GM12878 (cell line): ENCODE data around the gene XPO6. TPM values are rescaled to one million over a fixed set of nuclear protein-coding genes. Genes with fewer than 3 reads are reported as not detected.
A peak's percentile ranks its signal among the peaks of the same experiment; 100 is the strongest.

Experiments used
- ATAC-seq: fragments of 200-7000 bp; cut with Tn5 transposase; 3 replicates; pipeline ENCODE4 v1.9.1; 2020; ENCODE audit warnings: mild to moderate bottlenecking, moderate library complexity
- BruUV-seq: library from RNA; stranded (reverse); fragments of 400-500 nt; replicated peaks from 2 replicates; lab custom pipeline; 2021; lab: Mats Ljungman, UMichigan
- CTCF ChIA-PET: fragments of 300-600 bp; sonication (Branson Sonifier 250); formaldehyde crosslinking; extraction: SDS; loops from one replicate; lab custom pipeline; 2021; ENCODE audit warnings: inconsistent platforms; lab: Yijun Ruan, JAX
- POLR2A ChIA-PET: fragments of 350-600 bp; formaldehyde crosslinking; extraction: SDS; loops from one replicate; lab custom pipeline; 2021; ENCODE audit warnings: inconsistent platforms; lab: Charles Lee
- RAD21 ChIA-PET: fragments of 300-600 bp; sonication (Branson Sonifier 250); formaldehyde crosslinking; loops from one replicate; lab custom pipeline; 2023; ENCODE audit warnings: antibody characterized with exemption; ENCODE audit not compliant: unreplicated experiment; lab: Charles Lee
- SMC1A ChIA-PET: fragments of 300-600 bp; sonication (Branson Sonifier 250); formaldehyde crosslinking; loops from one replicate; lab custom pipeline; 2023; ENCODE audit not compliant: unreplicated experiment, uncharacterized antibody; lab: Charles Lee
- DNase-seq: peaks from one replicate; pipeline ENCODE4 v3.0.0-alpha.2; 2011; ENCODE audit warnings: low read depth, low spot score
- FAIRE-seq: peaks from 3 replicates; lab custom pipeline; 2011; peaks lifted over from hg19 to GRCh38; lab: Jason Lieb, UNC
- H2AFZ ChIP-seq: 2 replicates; pipeline ENCODE4 v1.6.0; 2011; ENCODE audit warnings: low read depth, low read length, control low read depth; ENCODE audit not compliant: control insufficient read depth
- H3K27ac ChIP-seq: 2 replicates; pipeline ENCODE4 v1.5.1; 2011; ENCODE audit warnings: control low read depth; ENCODE audit not compliant: control insufficient read depth, insufficient read depth
- H3K27me3 ChIP-seq, 2 experiments: replicated peaks in 1 of 2; 2 replicates each; pipeline versions ENCODE4 v1.6.0 to v1.6.1; 2011; ENCODE audit warnings: low read length in 1 of 2; ENCODE audit not compliant: control insufficient read depth in 2 of 2, insufficient read depth in 2 of 2
- H3K36me3 ChIP-seq, 2 experiments: 2 replicates each; pipeline ENCODE4 v1.5.1; 2011; ENCODE audit warnings: low read length in 1 of 2; ENCODE audit not compliant: control insufficient read depth in 2 of 2, insufficient read depth in 2 of 2
- H3K4me1 ChIP-seq: 2 replicates; pipeline ENCODE4 v1.6.1; 2011; ENCODE audit warnings: mild to moderate bottlenecking, low read length, moderate library complexity, mixed read lengths; ENCODE audit not compliant: control insufficient read depth, insufficient read depth
- H3K4me2 ChIP-seq: 2 replicates; pipeline ENCODE4 v1.6.0; 2011; ENCODE audit warnings: control low read depth; ENCODE audit not compliant: control insufficient read depth, insufficient read depth
- H3K4me3 ChIP-seq: fragments of 200-600 bp; sonication (generic); 2 replicates; pipeline ENCODE4 v1.5.1; 2016
- H3K79me2 ChIP-seq: 2 replicates; pipeline ENCODE4 v1.6.0; 2011; ENCODE audit warnings: low read length; ENCODE audit not compliant: control insufficient read depth, insufficient read depth
- H3K9ac ChIP-seq: 2 replicates; pipeline ENCODE4 v1.8.0; 2011; ENCODE audit warnings: low read length, control low read depth, mixed read lengths; ENCODE audit not compliant: control insufficient read depth, insufficient read depth
- H3K9me3 ChIP-seq: replicated peaks from 3 replicates; pipeline ENCODE4 v1.5.1; 2011; ENCODE audit warnings: mild to moderate bottlenecking, low read length; ENCODE audit not compliant: control insufficient read depth, insufficient read depth
- H4K20me1 ChIP-seq: 2 replicates; pipeline ENCODE4 v1.6.0; 2011; ENCODE audit not compliant: control insufficient read depth, insufficient read depth
- CTCF ChIP-seq, 3 experiments: IDR thresholded peaks in 2 of 3; conservative IDR thresholded peaks in 1 of 3; 2 replicates each; pipeline ENCODE4 v1.5.1; 2011; ENCODE audit warnings: low read depth in 3 of 3, low read length in 3 of 3, mild to moderate bottlenecking in 3 of 3, control low read depth in 2 of 3, moderate library complexity in 2 of 3, inconsistent platforms in 1 of 3, mixed read lengths in 1 of 3; ENCODE audit not compliant: control insufficient read depth in 2 of 3, insufficient read depth in 1 of 3; ENCODE audit errors: extremely low read depth in 1 of 3
- IKZF1 ChIP-seq: fragments of 450-650 bp; conservative IDR thresholded peaks from 2 replicates; pipeline ENCODE4 v1.6.1; 2017; ENCODE audit warnings: antibody characterized with exemption, mild to moderate bottlenecking
- KDM1A ChIP-seq: fragments of 200-600 bp; sonication (generic); IDR thresholded peaks from 2 replicates; pipeline ENCODE4 v1.6.1; 2016; ENCODE audit warnings: borderline replicate concordance
- NR2F1 ChIP-seq: fragments of 450-650 bp; conservative IDR thresholded peaks from 2 replicates; pipeline ENCODE4 v1.6.1; 2017; ENCODE audit warnings: mild to moderate bottlenecking
- RAD21 ChIP-seq: IDR thresholded peaks from 2 replicates; pipeline ENCODE4 v1.6.1; 2011; ENCODE audit warnings: mild to moderate bottlenecking, low read depth, low read length, moderate library complexity; ENCODE audit not compliant: insufficient read depth
- WGBS: methylation state at CpG from one replicate; pipeline ENCODE4 v1.1.6; 2016; ENCODE audit warnings: low lambda C conversion rate; ENCODE audit not compliant: insufficient replicate concordance, insufficient coverage; ENCODE audit errors: missing lambda C conversion rate; 5-methylcytosine and 5-hydroxymethylcytosine counted together
- in situ Hi-C: fragments of 300-500 bp; cut with MboI; formaldehyde crosslinking; loops from 9 replicates; pipeline ENCODE4 v1.14.3; 2018; ENCODE audit warnings: mixed read lengths
- intact Hi-C: fragments of 100-400 bp; cut with micrococcal nuclease; formaldehyde crosslinking; loops from one replicate; pipeline ENCODE4 v1.14.2; 2022; ENCODE audit not compliant: unreplicated experiment
- polyA plus RNA-seq, 11 experiments: library from polyadenylated mRNA; depleted of rRNA in 4 of 11; unstranded in 6 of 11; stranded (reverse) in 5 of 11; fragments of >200 nt; fragmentation: Nextera tagmentation in 4 of 11; fragmentation: Illumina TruSeq in 1 of 11; extraction: Ambion mirVana in 4 of 11; extraction: Trizol in 1 of 11; gene quantifications; 1 replicate in 1 of 11; 2 replicates in 10 of 11; pipeline versions ENCODE4 v1.2.1 to v1.2.3, GENCODE V29; 2011 to 2016; ENCODE audit warnings: inconsistent platforms in 2 of 11, missing spikeins in 2 of 11, low read depth in 1 of 11
- total RNA-seq, 4 experiments: library from RNA; depleted of rRNA in 3 of 4; stranded (reverse); fragments of >200 nt in 3 of 4; fragmentation: Illumina TruSeq in 1 of 4; extraction: Trizol in 1 of 4; gene quantifications; 2 replicates each; pipeline versions ENCODE4 v1.2.1 to v1.2.3, GENCODE V29; 2013 to 2021

The XPO6 gene
- total and polyA plus RNA-seq, 10 of the 15 experiments (the other 5 are each of a cell fraction or from before 2014, with no cell fraction given) = 9.9 to 246 (median 110) TPM

- CTCF ChIA-PET = interaction anchor here (0.5 to 9.1 kb wide), 6 partner anchors 15 to 78 kb away, joined by 3 to 58 read pairs (median 6); no protein-coding TSS in a partner anchor
- Histone ChIP-seq H3K9me3 (no peaks in the 10 kb centered on the region), H3K9ac (no peak overlapping the region), H3K79me2 (peaks cover 19% of the 10 kb centered on the region), H4K20me1 (no peaks in the 10 kb centered on the region; the same call in 1 of the 2 replicates), H3K4me2 (no peak overlapping the region), H3K27ac (0 out of 2 replicates have a peak overlapping the region, but pooled peaks have one; percentile 19), H3K4me3 (no peak overlapping the region), H3K27me3 (no peaks in the 10 kb centered on the region), H2AFZ (no peak overlapping the region), H3K36me3 (peaks cover 6 to 39% of the 10 kb centered on the region in 2 experiments), H3K4me1 (peaks cover 26% of the 10 kb centered on the region)
- POLR2A ChIA-PET = interaction anchor here (0.7 to 1.0 kb wide), 2 partner anchors 70 to 294 kb away, joined by 3 to 6 read pairs; no protein-coding TSS in a partner anchor
- FAIRE-seq = no peak
- intact Hi-C loops (no loop called here), in situ Hi-C loops (no loop called here)
- ATAC-seq = peak; percentile 16; the same call in 1 of the 3 replicates
- RAD21 ChIA-PET = interaction anchor here (0.6 to 6.0 kb wide), 4 partner anchors 49 to 79 kb away, joined by 3 to 63 read pairs (median 4); partner anchors contain the start of gene XPO6
- DNase-seq = no peak
- SMC1A ChIA-PET = interaction anchor here (1.2 to 4.8 kb wide), 3 partner anchors 11 to 74 kb away, joined by 7 to 105 read pairs (median 26); partner anchors contain the start of gene XPO6
- no TSS peak for BruUV-seq
- WGBS = 8% methylated on average over 1 of the region's 1 CpG
- 0 out of 2 replicates have a peak, but pooled peaks have one; percentile 29 for TF ChIP-seq NR2F1
- no peak for TF ChIP-seq IKZF1
- TF ChIP-seq, all 136 proteins: peak for 1
These were observed 72.2 kb downstream of the XPO6 start for GRCh38 chr16:28139530-28139929.

GRCh38 chr16:28136751-28137434, 74.9 kb downstream of the XPO6 start:
- Histone ChIP-seq H3K36me3 (peaks cover 10 to 50% of the 10 kb centered on the region in 2 experiments), H3K9ac (no peak overlapping the region), H3K4me2 (no peak overlapping the region), H3K4me1 (peaks cover 20% of the 10 kb centered on the region), H3K4me3 (no peak overlapping the region), H3K9me3 (no peaks in the 10 kb centered on the region), H2AFZ (no peak overlapping the region), H3K27me3 (no peaks in the 10 kb centered on the region), H4K20me1 (no peaks in the 10 kb centered on the region; the same call in 1 of the 2 replicates), H3K27ac (no peak overlapping the region), H3K79me2 (peaks cover 19% of the 10 kb centered on the region)
- TF ChIP-seq RAD21 (peak; percentile 23; the same call in 1 of the 2 replicates), CTCF (IDR thresholded peaks at IDR 0.05 in 2 of 3, conservative IDR thresholded peaks at IDR 0.05 in 1 of 3; ENCODE audit: control insufficient read depth in 2 of 3, extremely low read depth in 1 of 3, insufficient read depth in 1 of 3, low read depth in 3 of 3, low read length in 3 of 3) (peak in 1 of 3 experiments; percentile 37; a peak in 2 of 6 replicates), KDM1A (no peak)
- SMC1A ChIA-PET = interaction anchor here (0.5 to 1.3 kb wide), 2 partner anchors 81 to 164 kb away, joined by 3 to 8 read pairs; no protein-coding TSS in a partner anchor
- BruUV-seq = no TSS peak
- no peak for ATAC-seq
- in situ Hi-C loops (no loop called here), intact Hi-C loops (no loop called here)
- WGBS = 83% methylated on average over 6 of the region's 6 CpGs
- CTCF ChIA-PET = interaction anchor here (1.0 to 9.1 kb wide), 2 partner anchors 66 to 81 kb away, joined by 3 to 58 read pairs; no protein-coding TSS in a partner anchor
- DNase-seq = no peak
- RAD21 ChIA-PET = interaction anchor here (0.8 to 2.1 kb wide), 2 partner anchors 44 to 81 kb away, joined by 3 to 16 read pairs; no protein-coding TSS in a partner anchor
- FAIRE-seq = no peak
- POLR2A ChIA-PET = no interaction called here
